ENCODE results near the gene TRPM5.

TRPM5 gene

GRCh38 chr11:2470495-2470894, 26.2 kb upstream of the TRPM5 start:
- DNase-seq = no peak

- DNase-seq = no peak
Measured at GRCh38 chr11:2468363-2469235, 24.3 kb upstream of the TRPM5 start.

GRCh38 chr11:2467695-2468055, 23.4 kb upstream of the TRPM5 start:
- no peak for DNase-seq

GRCh38 chr11:2466869-2467694, 22.8 kb upstream of the TRPM5 start:
- no peak for DNase-seq

- no peak for DNase-seq
Measured at GRCh38 chr11:2466069-2466801, 21.9 kb upstream of the TRPM5 start.

- DNase-seq = no peak
Measured at GRCh38 chr11:2465202-2466068, 21.1 kb upstream of the TRPM5 start.

GRCh38 chr11:2464451-2465165, 20.3 kb upstream of the TRPM5 start:
- DNase-seq = no peak

- DNase-seq = no peak
Measured at GRCh38 chr11:2463766-2464277, 19.5 kb upstream of the TRPM5 start.

GRCh38 chr11:2462986-2463765, 18.9 kb upstream of the TRPM5 start:
- no peak for DNase-seq

GRCh38 chr11:2462543-2462985, 18.2 kb upstream of the TRPM5 start:
- no peak for DNase-seq

GRCh38 chr11:2461956-2462542, 17.7 kb upstream of the TRPM5 start:
- no peak for DNase-seq

GRCh38 chr11:2461253-2461955, 17.1 kb upstream of the TRPM5 start:
- DNase-seq = no peak

- DNase-seq = no peak
Measured at GRCh38 chr11:2460540-2461252, 16.4 kb upstream of the TRPM5 start.

GRCh38 chr11:2459796-2460531, 15.7 kb upstream of the TRPM5 start:
- no peak for DNase-seq

- DNase-seq = no peak
Measured at GRCh38 chr11:2459016-2459725, 14.9 kb upstream of the TRPM5 start.

- DNase-seq = no peak
Measured at GRCh38 chr11:2458321-2458720, 14.0 kb upstream of the TRPM5 start.

- DNase-seq = no peak
Measured at GRCh38 chr11:2453436-2453835, 9.1 kb upstream of the TRPM5 start.
